GM19468 (cell line): ENCODE measurements around the gene SH3BGR.

ENCODE experiments used
- ATAC-seq: cut with Tn5 transposase; IDR thresholded peaks from one replicate; pipeline ENCODE4 v1.9.1; 2021; ENCODE audit warnings: mild to moderate bottlenecking, moderate library complexity, moderate number of reproducible peaks; ENCODE audit not compliant: unreplicated experiment; ENCODE audit errors: extremely low read depth

Gene SH3BGR

DNA sequence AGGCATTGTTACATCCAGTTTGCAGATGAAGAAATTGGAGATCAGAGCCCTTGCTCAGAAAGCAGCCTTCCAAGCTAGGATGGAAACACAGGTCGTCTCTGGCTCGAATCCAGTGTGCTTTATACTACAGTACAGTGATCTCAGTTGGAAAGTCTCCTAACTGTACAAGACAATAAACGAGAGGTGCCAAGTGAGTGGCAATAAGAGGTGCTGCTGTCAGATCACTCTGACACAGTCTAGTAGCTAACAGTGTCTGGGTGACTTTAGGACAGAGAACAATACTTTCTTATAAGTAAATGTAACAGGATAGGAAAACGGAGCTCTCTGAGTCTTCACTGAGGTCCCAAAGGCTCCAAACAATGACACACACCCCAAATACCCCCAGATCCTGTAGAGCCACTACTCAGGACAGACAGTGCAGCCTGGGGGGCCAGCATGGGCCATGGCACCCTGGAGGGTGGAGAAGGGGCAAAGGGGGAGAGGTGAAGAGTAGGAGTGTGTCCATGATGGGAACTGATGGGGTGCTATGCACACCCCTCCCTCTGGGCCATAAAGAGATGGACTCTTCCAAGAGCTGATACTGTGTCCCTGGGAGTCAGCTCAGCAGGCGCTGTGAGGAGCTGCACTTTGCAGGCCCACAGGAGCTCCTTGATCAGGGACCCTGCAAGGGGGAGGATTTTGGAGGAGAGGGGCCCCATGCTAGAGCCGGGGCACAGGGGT is 3.3 kb downstream of the SH3BGR start:
- no peak for ATAC-seq

DNA sequence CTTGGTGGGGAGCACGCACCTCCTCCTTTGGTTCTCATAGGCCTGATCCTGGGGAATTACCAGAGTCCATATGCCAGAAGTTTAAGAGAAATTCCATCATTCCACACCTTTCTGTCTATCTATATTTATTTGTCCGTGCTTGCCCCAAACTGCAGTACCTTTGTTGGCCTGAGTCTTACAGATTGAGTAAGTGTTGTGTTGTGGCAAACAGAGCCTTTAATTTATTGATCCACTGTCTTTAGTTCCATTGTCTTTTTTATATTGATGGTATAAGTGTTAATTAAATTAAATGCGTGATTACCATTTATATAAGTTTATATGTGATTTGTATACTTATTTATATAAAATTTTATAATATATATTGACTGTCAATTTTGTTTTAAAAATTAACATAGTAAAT is 4.9 kb downstream of the SH3BGR start:
- no peak for ATAC-seq

DNA sequence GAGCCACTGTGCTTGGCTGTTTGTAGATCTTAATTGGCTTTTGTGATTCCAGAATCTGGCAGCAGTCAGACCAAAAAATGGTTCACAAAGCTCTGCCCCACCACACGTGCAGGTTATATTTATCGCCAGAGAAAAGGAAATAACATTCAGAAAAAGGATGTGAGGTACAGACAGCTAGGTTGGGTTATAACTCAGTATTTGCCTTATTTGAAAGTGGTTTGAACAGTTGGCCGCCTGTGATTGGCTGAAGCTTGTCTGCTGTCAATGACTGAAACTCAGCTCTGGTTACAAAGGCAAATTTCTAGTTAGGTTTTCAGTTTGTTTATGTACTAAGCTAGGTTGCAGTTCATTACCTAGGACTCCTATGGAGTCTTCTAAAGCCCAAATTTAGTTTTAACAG is 9.6 kb downstream of the SH3BGR start:
- ATAC-seq: peak; percentile 63

DNA sequence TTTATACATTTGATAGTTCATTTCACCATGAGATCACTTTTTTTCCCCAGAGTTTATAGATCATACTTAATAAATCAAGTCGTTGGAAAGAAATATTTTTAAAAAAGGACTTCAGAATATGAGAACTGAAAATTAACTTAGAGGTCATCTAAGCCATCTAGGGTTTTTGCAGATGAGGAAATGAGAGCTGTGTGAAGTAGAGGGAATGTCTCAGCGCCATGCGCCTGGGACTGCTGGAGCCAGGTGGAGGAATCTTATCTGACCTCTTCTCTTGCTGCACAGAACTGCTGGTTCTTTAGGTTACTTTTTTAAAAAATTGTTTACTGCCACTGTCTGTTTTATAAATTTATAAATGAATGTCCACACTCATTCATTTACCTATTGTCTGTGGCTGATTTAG is 11.5 kb downstream of the SH3BGR start:
- no peak for ATAC-seq

DNA sequence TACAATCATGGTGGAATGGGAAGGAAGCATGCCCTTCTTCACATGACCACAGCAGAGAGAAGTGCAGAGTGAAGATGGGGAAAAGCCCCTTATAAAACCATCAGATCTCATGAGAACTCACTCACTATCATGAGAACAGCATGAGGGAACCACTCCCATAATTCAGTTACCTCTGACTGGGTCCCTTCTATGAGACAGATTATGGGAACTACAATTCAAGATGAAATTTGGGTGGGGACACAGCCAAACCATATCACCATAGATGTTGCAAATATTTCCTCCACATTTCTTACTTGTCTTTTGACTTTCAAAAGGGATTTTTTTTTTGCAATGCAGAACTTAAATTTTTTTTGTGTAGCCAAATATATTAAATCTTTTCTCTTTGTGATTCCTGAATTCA is 14.8 kb downstream of the SH3BGR start:
- ATAC-seq: no peak

DNA sequence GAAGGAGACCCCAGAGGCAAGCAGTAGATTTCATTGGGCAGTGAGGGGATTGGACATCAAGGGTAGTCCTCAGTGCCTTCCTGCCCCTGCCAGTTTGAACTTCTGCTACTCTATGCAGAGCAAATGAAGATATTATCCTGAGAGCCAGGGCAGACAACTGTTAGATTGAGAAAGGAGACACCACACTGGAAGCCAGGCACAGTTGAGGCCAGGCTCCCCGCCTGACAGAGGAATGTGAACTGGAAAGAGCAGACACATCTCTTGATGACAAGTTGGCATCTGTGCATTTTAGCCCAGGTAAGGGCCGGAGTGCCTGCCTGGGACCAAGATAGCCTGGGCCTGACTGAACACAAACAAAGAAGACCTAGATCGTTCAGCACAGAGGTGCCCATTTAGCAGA is 16.0 kb downstream of the SH3BGR start:
- ATAC-seq: no peak

DNA sequence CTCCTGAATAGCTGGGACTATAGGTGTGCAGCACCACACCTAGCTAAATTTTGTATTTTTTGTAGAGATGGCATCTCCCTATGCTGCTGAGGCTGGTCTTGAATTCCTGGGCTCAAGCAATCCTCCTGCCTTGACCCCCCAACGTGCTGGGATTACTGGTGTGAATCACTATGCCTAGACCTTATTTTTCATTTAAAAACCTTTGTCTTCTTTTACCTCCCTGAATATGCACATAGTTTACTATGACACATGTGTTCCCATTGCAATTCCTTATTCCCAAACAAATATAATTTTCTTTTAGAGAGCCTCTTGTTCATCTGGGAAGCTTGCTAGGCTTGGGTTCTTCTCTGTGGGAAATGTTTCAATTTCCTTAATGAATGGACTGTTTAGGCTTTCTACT is 16.8 kb downstream of the SH3BGR start:
- no peak for ATAC-seq

DNA sequence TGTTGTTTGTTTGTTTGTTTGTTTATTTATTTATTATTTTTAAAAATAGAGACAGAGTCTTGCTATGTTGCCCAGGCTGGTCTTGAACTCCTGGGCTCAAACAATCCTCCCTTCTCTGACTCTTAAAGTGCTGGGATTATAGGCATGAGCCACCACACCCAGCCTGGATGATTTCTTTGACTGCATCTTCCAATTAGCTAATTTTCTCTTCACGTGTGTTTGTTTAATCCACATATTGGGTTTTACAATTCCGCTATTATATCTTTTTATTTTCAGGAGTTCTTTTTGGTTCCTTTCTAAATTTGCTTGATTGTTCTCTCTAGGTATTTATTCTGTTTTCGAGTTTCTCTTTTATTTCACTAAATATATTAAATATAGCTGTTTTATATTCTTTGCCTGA is 19.8 kb downstream of the SH3BGR start:
- ATAC-seq: no peak

DNA sequence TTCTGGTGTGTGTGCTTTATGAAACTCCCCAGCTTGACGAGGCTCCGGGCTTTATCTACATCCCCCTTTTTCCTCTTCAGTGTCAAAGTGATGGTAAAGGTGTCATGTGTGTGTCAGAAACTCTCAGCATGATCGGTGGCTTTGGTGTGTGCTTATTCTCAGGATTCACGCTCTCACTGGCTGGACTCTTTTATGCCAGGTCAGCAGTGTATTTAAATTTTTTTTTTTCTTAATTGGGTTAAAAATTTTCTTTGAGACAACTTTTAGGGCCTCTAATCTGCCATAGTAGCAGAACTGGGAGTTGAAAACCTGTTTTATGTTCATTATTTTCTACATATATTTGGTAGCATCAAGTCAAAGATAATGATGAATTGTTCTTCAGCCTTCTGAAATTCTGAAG is 21.0 kb downstream of the SH3BGR start:
- ATAC-seq: no peak

DNA sequence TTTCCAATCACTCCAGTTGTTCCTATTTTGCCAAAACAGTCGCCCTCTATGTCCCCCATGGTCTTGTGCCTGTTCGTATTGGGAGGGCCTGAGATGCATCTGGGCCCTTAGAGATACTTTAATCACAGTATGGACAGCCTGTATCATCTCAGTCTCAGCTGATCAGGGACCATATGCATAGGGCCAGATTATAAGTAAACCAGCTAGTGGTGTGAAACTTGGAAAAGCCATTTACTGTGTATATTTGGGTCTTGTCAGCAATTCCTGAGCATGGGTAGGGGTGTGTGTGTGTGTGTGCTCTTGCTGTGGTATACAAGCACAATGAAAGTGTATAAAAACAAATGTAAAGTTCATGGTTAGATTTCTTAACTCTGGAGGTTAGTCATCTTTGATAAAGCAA is 22.8 kb downstream of the SH3BGR start:
- ATAC-seq: no peak

DNA sequence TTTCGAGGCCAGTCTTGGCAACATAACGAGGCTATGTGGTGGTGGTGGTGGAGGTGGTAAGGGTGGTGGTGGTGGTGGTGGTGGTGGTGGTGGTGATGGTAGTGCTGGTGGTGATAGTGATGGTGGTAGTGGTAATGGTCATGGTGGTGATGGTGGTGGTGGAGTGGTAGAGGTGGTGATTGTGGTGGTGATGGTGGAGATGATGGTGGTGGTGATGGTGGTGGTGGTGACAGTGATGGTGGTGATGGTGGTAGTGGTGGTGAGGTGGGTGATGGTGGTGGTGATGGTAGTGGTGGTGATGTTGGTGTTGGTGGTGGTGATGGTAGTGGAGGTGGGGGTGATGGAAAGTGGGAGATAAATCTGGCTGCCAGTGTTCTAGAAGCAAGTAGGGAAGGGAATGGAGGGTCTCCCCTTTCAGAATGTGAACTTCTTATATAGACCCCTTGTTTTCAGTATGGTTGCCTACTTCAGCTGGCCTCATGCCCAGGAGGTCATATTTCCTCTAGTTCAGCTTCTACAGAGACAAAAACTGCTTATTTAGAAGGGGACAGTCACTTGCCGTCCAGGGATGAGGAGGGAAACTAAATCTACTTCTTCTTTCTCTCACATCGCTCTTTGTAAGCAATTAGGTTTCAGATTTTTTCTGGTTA is 27.5 kb downstream of the SH3BGR start:
- no peak for ATAC-seq

DNA sequence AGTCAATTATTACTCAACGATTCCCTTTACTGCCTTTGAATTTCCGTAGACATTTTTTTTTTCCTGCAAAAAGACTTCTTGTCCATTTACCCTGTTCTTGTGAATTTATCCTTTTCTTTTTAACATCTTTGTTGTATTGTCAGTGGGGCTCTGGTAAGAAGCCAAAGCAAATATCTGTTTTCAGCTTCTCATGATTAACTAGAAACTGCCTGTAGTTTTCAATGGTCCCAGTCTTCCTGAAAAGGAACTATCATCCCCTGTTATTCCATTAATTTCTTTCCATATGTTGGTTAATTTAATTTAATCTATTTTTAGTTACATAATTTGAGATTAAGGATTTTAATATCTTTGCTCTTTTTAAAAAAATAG is 28.0 kb downstream of the SH3BGR start:
- ATAC-seq: no peak

DNA sequence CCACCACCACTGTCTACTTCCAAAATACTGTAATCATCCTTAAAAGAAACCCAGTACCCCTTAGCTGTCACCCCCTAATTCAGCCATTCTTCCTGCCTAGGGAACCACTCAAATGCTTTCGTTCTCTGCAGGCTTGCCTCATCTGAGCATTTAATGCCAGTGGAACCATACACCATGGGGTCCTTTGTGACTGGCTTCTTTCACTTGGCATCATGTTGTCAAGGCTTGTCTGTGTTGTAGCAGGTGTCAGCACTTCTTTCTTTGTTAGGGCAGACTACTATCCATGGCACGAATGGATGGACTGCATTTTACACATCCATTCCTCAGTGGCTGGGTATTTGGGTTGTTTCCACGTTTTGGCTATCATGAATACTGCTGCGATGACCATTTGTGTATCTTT is 28.5 kb downstream of the SH3BGR start:
- ATAC-seq: no peak

DNA sequence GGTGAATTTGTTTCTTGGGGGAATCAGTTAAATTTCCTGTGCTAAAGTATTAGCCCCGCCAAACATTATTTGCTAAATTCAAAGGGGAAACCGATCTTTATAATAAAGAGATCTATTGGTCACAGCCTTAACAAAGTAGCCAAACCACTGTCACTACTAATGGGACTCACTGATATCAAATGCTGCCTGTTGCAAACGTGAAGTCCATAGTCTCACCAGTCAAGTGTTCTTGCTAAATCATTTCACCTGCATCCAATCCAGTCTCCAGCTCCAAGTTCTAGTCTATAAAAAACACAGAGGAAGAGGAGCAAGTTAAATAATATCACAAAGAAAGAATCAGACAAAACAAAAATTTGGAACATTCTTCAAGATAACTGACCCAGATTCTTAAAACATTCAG is 30.1 kb downstream of the SH3BGR start:
- ATAC-seq: no peak

DNA sequence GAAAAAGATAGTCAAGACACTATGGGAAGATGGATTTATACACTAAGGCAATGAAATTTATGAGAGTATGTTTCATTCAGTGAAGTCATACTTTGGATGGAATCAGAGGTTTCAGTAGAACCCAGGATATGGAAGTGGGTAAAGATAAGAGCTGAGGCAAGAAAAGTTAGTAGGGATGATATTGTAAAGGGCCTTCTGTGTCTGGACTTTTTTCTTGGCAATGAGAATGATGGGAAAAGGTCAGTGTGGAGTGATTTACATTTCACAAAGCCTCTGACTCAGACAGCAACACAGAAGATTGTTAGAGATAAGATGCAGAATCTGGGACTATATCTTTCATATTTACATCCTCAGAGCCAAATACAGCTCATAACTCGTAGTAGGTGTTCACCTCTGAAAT is 32.1 kb downstream of the SH3BGR start:
- no peak for ATAC-seq

DNA sequence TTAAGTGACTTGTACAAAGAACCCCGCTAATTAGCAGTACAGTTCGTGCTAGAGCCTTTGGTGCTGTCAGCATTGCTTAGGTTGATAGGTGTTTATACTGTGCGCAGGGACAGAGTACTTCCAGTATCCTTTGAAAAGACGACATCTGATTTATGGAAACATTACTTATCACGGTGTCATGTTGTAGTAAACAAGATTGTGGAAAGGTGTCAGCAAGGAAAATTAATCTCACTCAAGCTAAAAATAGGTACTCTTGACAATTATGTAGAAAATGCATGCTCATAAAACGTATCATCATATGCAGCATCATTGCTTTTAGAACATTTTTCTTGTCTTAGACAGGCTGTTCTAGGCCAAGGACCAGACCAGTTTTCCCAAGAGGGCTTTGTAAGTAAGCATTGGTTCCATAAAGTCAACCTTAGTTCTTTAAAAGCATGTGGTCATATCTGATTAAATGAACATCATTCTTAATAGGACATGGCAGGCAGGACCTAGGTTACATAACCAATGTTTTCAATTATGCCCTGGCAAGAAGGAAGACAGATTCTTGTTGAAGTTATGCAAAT is 33.0 kb downstream of the SH3BGR start:
- no peak for ATAC-seq

DNA sequence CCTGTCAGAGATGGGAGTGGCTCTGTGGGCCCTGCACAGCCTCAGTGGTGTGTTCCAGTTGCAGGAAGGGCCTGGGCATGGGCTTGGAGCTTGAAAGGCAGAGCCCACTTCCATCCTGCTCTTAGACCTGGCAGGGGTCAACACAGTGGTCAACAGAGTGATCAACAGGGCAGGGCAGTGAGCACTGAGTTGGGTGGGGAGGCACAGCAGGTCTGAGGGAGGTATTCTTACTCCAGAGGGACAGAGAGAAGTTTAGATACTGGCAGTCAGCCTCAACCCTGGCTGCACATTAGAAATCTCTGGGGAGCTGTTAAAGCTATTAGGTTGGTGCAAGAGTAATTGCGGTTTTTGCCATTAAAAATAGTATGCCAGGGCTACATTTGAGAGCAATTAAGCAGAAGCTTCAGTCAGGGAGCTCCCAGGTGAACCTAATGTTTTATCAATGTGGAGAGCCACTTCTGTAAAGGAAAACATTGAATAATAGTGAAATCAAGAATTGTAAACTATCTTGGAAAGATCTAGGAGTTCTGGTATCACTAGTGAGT is 37.7 kb downstream of the SH3BGR start:
- no peak for ATAC-seq

DNA sequence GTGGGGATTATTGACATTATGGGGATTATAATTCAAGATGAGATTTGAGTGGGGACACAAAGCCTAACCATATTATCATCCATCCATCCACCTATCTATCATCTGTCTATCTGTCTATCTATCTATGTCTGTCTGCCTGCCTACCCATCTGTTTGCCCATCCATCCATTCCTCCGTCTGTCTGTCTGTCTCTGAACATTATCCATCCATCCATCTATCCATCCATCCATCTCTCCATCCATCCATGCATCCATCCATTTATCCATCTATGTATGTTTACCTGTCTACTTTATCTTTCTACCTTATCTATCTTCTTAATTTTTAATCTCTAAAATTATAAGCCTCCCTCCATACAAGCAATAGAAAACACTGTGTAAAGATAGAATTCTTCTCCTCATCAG is 47.4 kb downstream of the SH3BGR start:
- ATAC-seq: no peak

DNA sequence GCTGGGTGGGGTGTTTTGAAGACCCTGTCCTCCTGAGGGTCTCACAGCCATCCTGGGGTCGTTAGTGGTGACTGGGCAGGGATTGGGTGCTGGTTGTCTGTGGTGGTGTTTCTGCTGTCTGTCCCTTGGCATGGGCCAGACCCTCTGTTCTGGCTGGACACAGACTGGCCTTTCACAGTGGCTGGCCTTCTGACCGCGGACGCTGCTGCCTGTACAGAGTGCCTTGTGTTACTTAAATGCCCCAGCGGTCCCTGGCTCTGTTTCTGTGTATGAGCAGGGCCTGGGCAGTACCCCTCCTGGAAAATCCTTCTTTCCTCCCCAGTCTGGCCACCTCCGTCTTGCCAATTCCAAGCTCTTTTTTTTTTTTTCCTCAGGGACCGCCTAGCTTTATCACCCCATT is 50.9 kb downstream of the SH3BGR start:
- no peak for ATAC-seq

DNA sequence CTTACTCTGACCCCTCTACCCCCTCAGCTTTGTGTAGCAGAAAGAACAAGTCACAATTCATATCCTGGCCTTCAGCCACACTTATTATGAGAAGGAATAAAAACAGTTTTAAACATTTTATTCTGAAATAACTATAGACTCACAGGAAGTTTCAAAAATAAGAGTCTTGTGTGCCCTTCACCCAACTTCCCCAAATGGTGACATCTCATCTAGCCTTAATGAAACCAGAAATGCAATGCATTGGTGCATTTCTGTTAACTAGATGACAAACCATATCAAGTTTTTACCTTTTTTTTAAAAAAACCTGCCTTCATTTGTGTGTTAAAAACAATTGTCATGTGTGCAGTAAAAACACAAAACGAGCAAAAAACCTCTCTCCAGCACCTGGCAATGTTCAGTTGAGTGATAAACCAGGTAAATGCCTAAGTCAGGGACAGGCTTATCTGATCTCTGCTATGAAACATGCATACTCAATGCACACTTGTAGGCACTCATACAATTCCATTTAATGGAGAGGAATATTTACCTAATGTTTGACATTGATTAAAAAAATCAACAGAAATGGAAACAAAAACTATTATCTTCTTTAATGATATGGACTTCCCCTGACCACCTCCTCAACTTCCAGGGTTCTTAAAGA is 51.5 kb downstream of the SH3BGR start:
- ATAC-seq: no peak

DNA sequence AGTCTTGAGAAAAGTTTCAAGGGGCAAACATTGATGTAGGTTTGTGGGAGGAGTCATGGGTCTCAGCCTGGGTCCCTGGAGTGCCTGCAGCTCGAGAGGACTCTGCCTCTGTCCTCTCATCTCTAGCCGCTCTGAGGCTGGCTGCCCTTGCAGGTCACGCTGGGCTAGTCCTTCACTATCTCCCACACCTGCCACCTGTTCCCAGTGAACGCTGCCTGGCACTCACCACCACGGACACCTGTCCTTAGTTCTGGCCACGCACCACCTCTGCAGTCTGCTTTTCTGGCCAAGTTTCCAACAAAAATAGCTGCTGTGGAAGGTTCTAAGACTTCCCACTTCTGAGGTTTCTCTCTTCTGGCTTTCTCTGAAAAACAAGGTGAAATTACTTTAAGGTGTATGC is 52.5 kb downstream of the SH3BGR start:
- ATAC-seq: no peak
